HepG2 (cell line): Measurements from ENCODE around the gene EFHD2. TPM values are rescaled to one million over a fixed set of nuclear protein-coding genes. Genes with fewer than 3 reads are reported as not detected.

Experiments
- ATAC-seq: fragments of 200-7000 bp; cut with Tn5 transposase; 3 replicates; pipeline ENCODE4 v1.9.1; 2020; ENCODE audit warnings: mild to moderate bottlenecking, moderate library complexity
- BruUV-seq: library from RNA; stranded (reverse); fragments of 400-500 nt; replicated peaks from 2 replicates; lab custom pipeline; 2021; lab: Mats Ljungman, UMichigan
- CTCF ChIA-PET: fragments of 300-600 bp; formaldehyde crosslinking; extraction: SDS; loops from one replicate; lab custom pipeline; 2021; ENCODE audit warnings: low total read pairs, inconsistent platforms, low intra/inter-chr PET ratio; lab: Yijun Ruan, JAX
- POLR2A ChIA-PET: fragments of 350-600 bp; sonication (Branson Sonifier 250); formaldehyde crosslinking; loops from one replicate; lab custom pipeline; 2020; ENCODE audit warnings: antibody characterized with exemption, inconsistent platforms; lab: Yijun Ruan, JAX
- DNase-seq: peaks from one replicate; pipeline ENCODE4 v3.0.0-alpha.2; 2015; ENCODE audit warnings: low spot score
- FAIRE-seq: peaks from 3 replicates; lab custom pipeline; 2011; peaks lifted over from hg19 to GRCh38; lab: Jason Lieb, UNC
- H2AFZ ChIP-seq: one replicate; pipeline ENCODE4 v1.6.1; 2011; ENCODE audit warnings: low read length, inconsistent platforms
- H3K27ac ChIP-seq: fragments of 300-600 bp; 3 replicates; pipeline ENCODE4 v1.8.0; 2011; ENCODE audit warnings: mixed run types, mild to moderate bottlenecking, mixed read lengths, low read length, inconsistent platforms; ENCODE audit not compliant: insufficient read depth; ENCODE audit errors: extremely low read length
- H3K27me3 ChIP-seq, 2 experiments: fragments of 200-600 bp in 1 of 2; 2 replicates in 1 of 2; 3 replicates in 1 of 2; pipeline versions ENCODE4 v1.6.0 to v1.8.0; 2011; ENCODE audit warnings: low read length in 2 of 2, mild to moderate bottlenecking in 2 of 2, moderate library complexity in 2 of 2, inconsistent platforms in 1 of 2; ENCODE audit not compliant: insufficient read depth in 2 of 2, control insufficient read depth in 1 of 2
- H3K36me3 ChIP-seq, 2 experiments: fragments of 200-600 bp in 1 of 2; replicated peaks in 1 of 2; 2 replicates in 1 of 2; 3 replicates in 1 of 2; pipeline versions ENCODE4 v1.5.1 to v1.8.0; 2011; ENCODE audit warnings: low read length in 2 of 2, inconsistent platforms in 1 of 2; ENCODE audit not compliant: insufficient read depth in 2 of 2, control insufficient read depth in 1 of 2
- H3K4me1 ChIP-seq: 2 replicates; pipeline ENCODE4 v1.5.1; 2012; ENCODE audit warnings: low read length, inconsistent platforms; ENCODE audit not compliant: insufficient read depth
- H3K4me2 ChIP-seq: 2 replicates; pipeline ENCODE4 v1.6.0; 2011; ENCODE audit warnings: low read depth, low read length, inconsistent platforms
- H3K4me3 ChIP-seq, 3 experiments: fragments of 200-600 bp in 1 of 3; sonication (generic), shearing (Covaris generic) in 1 of 3; replicated peaks in 1 of 3; 2 replicates each; pipeline ENCODE4 v1.5.1; 2011 to 2016; ENCODE audit warnings: low read length in 3 of 3, inconsistent platforms in 2 of 3, low read depth in 2 of 3, mild to moderate bottlenecking in 2 of 3, control low read depth in 1 of 3, mixed read lengths in 1 of 3; ENCODE audit not compliant: insufficient read depth in 1 of 3
- H3K79me2 ChIP-seq: one replicate; pipeline ENCODE4 v1.6.1; 2011; ENCODE audit warnings: low read length, inconsistent platforms; ENCODE audit not compliant: insufficient read depth
- H3K9ac ChIP-seq: 2 replicates; pipeline ENCODE4 v1.6.0; 2011; ENCODE audit warnings: mild to moderate bottlenecking, low read depth, low read length, inconsistent platforms; ENCODE audit not compliant: insufficient read depth
- H3K9me3 ChIP-seq: 2 replicates; pipeline ENCODE4 v1.5.1; 2012; ENCODE audit warnings: mild to moderate bottlenecking, low read length
- H4K20me1 ChIP-seq: 2 replicates; pipeline ENCODE4 v1.6.0; 2011; ENCODE audit warnings: inconsistent platforms, mild to moderate bottlenecking, low read length, moderate library complexity; ENCODE audit not compliant: insufficient read depth
- BORCS8-MEF2B ChIP-seq: sonication (generic); formaldehyde crosslinking; IDR thresholded peaks from 2 replicates; pipeline ENCODE4 v1.8.0; 2022; ENCODE audit warnings: mild to moderate bottlenecking, missing genetic modification reagents
- CHD4 ChIP-seq: fragments of 200-600 bp; sonication (generic); IDR thresholded peaks from 2 replicates; pipeline ENCODE4 v1.7.0; 2017; ENCODE audit warnings: mild to moderate bottlenecking, low read length, borderline replicate concordance
- HNRNPK ChIP-seq: fragments of 200-400 bp; formaldehyde crosslinking; IDR thresholded peaks from 2 replicates; pipeline ENCODE4 v1.6.1; 2018; ENCODE audit warnings: low read length, low read depth, moderate library complexity, mild to moderate bottlenecking; ENCODE audit not compliant: poor library complexity, severe bottlenecking
- KIAA2018 ChIP-seq: sonication (generic); formaldehyde crosslinking; IDR thresholded peaks from 2 replicates; pipeline ENCODE4 v1.5.0; 2020; ENCODE audit warnings: mild to moderate bottlenecking, missing genetic modification reagents, borderline replicate concordance
- KLF9 ChIP-seq: IDR thresholded peaks from 2 replicates; pipeline ENCODE4 v1.6.1; 2016; ENCODE audit warnings: low read depth
- NR2F1 ChIP-seq, 2 experiments: fragments of 450-650 bp in 1 of 2; formaldehyde crosslinking in 1 of 2; IDR thresholded peaks; 2 replicates each; pipeline versions ENCODE4 v1.5.0 to v1.6.1; 2016 to 2020; ENCODE audit warnings: mild to moderate bottlenecking in 1 of 2, missing compliant biosample characterization in 1 of 2, missing genetic modification reagents in 1 of 2, moderate library complexity in 1 of 2
- PRDM4 ChIP-seq: sonication (generic); formaldehyde crosslinking; IDR thresholded peaks from 2 replicates; pipeline ENCODE4 v1.9.0; 2021; ENCODE audit warnings: missing genetic modification reagents, borderline replicate concordance
- SMARCC2 ChIP-seq: fragments of 450-650 bp; IDR thresholded peaks from 2 replicates; pipeline ENCODE4 v1.6.1; 2017; ENCODE audit warnings: antibody characterized with exemption, mild to moderate bottlenecking
- TEAD3 ChIP-seq: optimal IDR thresholded peaks from 2 replicates; pipeline ENCODE3; 2016; ENCODE audit warnings: borderline replicate concordance
- THAP11 ChIP-seq: IDR thresholded peaks from 2 replicates; pipeline ENCODE4 v1.6.1; 2016; ENCODE audit warnings: missing biosample characterization, missing genetic modification reagents
- ZBTB42 ChIP-seq: sonication (generic); formaldehyde crosslinking; IDR thresholded peaks from 2 replicates; pipeline ENCODE4 v1.5.0; 2020; ENCODE audit warnings: mild to moderate bottlenecking, missing genetic modification reagents
- ZNF3 ChIP-seq: IDR thresholded peaks from 2 replicates; pipeline ENCODE4 v1.7.0; 2017; ENCODE audit warnings: inconsistent platforms
- ZNF567 ChIP-seq: sonication (generic); formaldehyde crosslinking; IDR thresholded peaks from 2 replicates; pipeline ENCODE4 v1.8.1; 2023; ENCODE audit warnings: mild to moderate bottlenecking, missing genetic modification reagents, borderline replicate concordance
- ZSCAN12 ChIP-seq: sonication (generic); formaldehyde crosslinking; IDR thresholded peaks from 2 replicates; pipeline ENCODE4 v1.9.0; 2021; ENCODE audit warnings: mild to moderate bottlenecking, missing genetic modification reagents
- WGBS: methylation state at CpG from one replicate; pipeline ENCODE4 v1.1.6; 2017; ENCODE audit warnings: low lambda C conversion rate; 5-methylcytosine and 5-hydroxymethylcytosine counted together
- in situ Hi-C: cut with HindIII; loops from 2 replicates; pipeline ENCODE4 v1.10.0; 2017; ENCODE audit warnings: low pct_unique_long_range_greater_than_20kb; ENCODE audit not compliant: extremely low pct_ligation_motif_present
- intact Hi-C: fragments of 100-400 bp; cut with micrococcal nuclease; formaldehyde crosslinking; loops from one replicate; pipeline ENCODE4 v1.10.0; 2022; ENCODE audit not compliant: unreplicated experiment
- polyA plus RNA-seq, 8 experiments: library from polyadenylated mRNA; depleted of rRNA in 3 of 8; stranded (reverse) in 7 of 8; unstranded in 1 of 8; fragments of >200 nt; fragmentation: Illumina TruSeq in 4 of 8; extraction: Trizol in 4 of 8; gene quantifications; 2 replicates each; pipeline versions ENCODE4 v1.2.1 to v1.2.3, GENCODE V29; 2011 to 2016; ENCODE audit warnings: low read depth in 4 of 8, missing spikeins in 1 of 8, mixed read lengths in 1 of 8; ENCODE audit not compliant: insufficient read depth in 1 of 8
- total RNA-seq, 5 experiments: library from RNA; depleted of rRNA; stranded (reverse); fragments of >200 nt; fragmentation: Illumina TruSeq; extraction: Trizol; gene quantifications; 2 replicates each; pipeline ENCODE4 v1.2.3, GENCODE V29; 2016; ENCODE audit warnings: low read depth in 1 of 5

EFHD2 gene
- total and polyA plus RNA-seq, 2 of the 13 experiments (the other 11 are each of a cell fraction or from before 2014, with no cell fraction given): 9.4 to 12.7 TPM

GRCh38 chr1:15422871-15423270 is 13.2 kb downstream of the EFHD2 start:
- CTCF ChIA-PET: no interaction called here
- BruUV-seq: no TSS peak
- DNase-seq: no peak
- Histone ChIP-seq H3K9ac (no peak overlapping the region), H3K27ac (no peak overlapping the region), H3K36me3 (peaks cover 0 to 2% of the 10 kb centered on the region in 2 experiments; a peak in 2 of 5 replicates), H3K27me3 (no peaks in the 10 kb centered on the region), H3K9me3 (no peaks in the 10 kb centered on the region), H3K79me2 (no peaks in the 10 kb centered on the region), H4K20me1 (no peaks in the 10 kb centered on the region), H3K4me1 (peaks cover 15% of the 10 kb centered on the region), H3K4me3 (no peak overlapping the region), H2AFZ (no peak overlapping the region), H3K4me2 (no peak overlapping the region)
- no peak for ATAC-seq
- WGBS: 100% methylated on average over 2 of the region's 8 CpGs
- FAIRE-seq: no peak
- POLR2A ChIA-PET: no interaction called here
- in situ Hi-C loops: no loop called here
- intact Hi-C loops: no loop called here
- TF ChIP-seq THAP11 (CRISPR knock-in tag) (no peak), PRDM4 (CRISPR knock-in tag) (no peak), KIAA2018 (CRISPR knock-in tag) (no peak), NR2F1 (CRISPR knock-in tag; IDR thresholded peaks at IDR 0.05) (no peak), ZNF567 (CRISPR knock-in tag) (no peak), BORCS8-MEF2B (CRISPR knock-in tag) (no peak), ZBTB42 (CRISPR knock-in tag) (no peak), SMARCC2 (no peak), CHD4 (no peak), ZNF3 (no peak), TEAD3 (CRISPR knock-in tag) (no peak), KLF9 (CRISPR knock-in tag) (no peak), ZSCAN12 (CRISPR knock-in tag) (no peak), HNRNPK (no peak)
